H4 (cell line): ENCODE data around the gene CRMP1. TPM values are rescaled to one million over a fixed set of nuclear protein-coding genes. Genes with fewer than 3 reads are reported as not detected.

Source experiments
- DNase-seq: peaks from one replicate; pipeline ENCODE4 v3.0.0-alpha.2; 2015; ENCODE audit warnings: low spot score
- total RNA-seq: library from RNA; depleted of rRNA; stranded (reverse); fragments of >200 nt; shearing (Covaris generic); gene quantifications from 2 replicates; pipeline ENCODE4 v1.2.3, GENCODE V29; 2014; rRNA removed

CRMP1 gene
- total RNA-seq = 33.0 and 37.7 TPM in 2 replicates

DNA sequence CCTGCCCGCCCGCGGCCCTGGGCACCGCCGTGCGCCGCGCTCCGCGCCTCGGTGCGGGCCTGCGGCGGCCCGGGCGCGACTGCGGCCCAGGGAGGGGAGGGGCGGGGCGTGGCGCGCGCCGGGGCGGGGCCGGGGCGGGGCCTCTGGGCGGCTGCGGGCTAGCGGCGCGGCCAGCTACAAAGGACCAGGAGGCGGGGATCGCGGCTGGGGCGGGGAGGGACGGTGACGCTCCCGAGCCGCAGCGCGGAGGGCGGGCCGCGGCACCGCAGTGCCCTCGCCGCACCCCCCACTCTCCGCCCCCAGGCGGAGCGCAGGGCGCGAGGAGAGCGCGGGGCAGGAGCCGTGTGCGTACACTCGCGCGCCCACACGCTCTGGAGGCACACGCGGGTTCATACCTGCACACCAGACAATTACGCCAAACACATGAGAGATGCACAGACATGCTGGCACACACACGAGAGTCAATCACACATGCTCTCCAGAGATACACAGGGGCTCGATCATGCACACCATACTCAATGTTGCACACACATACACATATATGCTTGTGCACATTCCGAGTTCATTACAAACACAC lies at the start of gene CRMP1:
TSS of gene CRMP1 (minus strand) at position 83 of the 577 bp plus-strand sequence. CDS start 117 bp downstream, outside the sequence.
- DNase-seq = no peak

DNA sequence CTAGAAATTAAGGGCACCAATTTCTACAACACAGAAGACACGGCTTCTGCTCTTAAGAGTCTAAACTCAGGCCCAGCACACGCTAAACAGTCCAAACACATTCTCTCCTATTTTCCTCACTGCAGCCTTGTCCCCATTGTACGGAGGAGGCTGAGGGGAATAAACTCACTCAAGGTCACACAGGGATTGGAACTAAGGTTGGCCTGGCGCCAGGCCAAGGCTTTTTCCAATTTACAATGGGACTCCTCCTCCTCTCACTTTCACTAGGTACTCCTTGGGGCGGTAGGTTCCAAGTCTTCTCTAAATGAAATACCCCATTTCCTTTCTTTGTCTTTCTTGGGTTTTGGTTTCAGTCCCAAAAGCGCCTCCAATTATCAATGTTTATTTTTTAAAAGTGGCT lies 48.7 kb upstream of the CRMP1 start:
- DNase-seq = no peak

DNA sequence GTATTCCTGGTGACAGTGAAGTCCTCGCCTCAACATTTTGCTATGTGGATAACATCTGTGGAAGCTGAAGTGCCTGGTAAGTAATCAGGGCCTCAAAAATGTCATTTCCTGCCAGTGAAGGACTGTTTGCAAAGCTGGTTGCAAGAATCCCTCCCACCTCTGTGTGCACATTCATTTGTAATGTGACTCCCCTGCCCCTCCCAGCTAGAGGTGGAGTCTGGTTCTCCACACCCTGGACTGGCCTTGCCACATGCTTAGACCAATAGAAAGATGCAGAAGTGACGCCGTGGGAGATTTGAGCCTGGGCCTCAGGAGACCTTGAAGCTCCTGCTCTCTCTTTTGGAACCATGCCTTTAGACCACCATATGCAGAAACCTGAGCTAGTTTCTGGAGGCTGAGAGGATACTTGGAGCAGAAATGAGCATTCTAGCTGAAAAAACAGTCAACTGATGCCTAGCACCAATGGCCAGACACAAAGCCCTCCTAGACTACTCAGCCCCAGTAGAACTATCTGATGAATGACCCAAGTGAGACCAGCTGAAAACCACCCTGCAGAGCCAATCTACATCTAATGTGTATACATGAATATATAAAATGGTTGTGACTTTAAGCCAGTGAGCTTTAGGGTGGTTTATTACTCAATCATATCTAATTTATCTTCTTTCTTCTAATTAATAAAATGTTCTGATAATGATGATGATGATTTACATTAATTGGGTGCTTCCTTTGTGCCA lies 47.8 kb upstream of the CRMP1 start:
- DNase-seq = peak; percentile 77

DNA sequence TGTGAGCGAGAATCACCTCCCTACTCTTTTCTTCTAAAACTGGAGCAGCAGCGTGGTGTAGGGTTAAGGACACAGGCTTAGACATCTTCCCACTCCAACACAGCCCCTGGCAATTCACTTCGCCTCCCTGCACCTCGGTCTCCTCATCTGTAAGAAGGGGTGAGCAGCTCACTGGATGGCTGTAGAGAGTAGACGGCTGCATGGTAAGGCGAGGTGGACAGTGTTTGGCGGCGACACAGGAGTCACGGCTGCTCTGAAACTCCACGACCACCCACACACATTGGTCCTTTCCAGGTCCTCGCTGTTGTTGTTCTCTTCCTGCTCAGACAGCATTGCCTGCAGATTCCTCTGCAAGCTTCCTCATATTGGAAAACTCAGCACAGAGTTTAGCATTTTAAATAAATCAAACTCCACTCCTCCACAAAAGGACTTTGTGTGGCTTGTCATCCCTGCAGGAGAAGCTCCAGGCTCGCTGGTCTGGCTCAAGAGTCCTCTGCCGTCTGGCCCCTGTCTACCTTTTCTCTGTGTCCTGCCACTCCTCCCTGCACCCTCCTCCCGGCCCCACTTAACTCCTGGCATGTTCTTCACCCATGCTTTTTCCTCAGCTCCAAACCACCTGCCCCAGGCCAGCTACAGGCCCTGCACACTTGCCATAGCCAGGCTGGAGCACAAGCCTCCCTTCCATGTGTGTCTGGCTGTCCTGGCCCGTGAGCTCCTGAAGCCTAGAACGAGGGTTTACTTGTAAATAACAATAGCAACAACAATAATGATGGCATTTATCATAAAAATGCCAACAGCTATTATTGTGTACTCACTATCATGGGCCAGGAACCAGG lies 41.3 kb upstream of the CRMP1 start:
- DNase-seq = no peak

DNA sequence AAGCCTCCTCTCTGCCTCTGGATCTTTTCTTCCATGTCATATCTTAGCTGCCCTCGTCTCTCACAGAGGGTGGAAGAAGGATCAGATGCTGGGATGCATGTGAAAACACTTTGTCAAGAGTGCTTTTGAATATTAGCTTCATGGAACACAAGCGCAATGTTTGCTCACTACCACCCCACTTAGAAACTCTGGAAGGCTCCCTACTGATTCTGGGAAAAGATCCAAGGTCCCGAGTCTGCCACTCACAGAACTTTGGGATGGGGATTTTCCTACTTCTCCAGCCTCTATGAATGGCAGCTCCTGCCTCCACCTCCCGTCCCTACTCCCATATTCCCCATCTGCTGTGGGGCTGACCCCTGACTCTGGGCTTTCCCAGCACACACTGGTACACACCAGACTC lies 40.2 kb upstream of the CRMP1 start:
- DNase-seq = no peak

DNA sequence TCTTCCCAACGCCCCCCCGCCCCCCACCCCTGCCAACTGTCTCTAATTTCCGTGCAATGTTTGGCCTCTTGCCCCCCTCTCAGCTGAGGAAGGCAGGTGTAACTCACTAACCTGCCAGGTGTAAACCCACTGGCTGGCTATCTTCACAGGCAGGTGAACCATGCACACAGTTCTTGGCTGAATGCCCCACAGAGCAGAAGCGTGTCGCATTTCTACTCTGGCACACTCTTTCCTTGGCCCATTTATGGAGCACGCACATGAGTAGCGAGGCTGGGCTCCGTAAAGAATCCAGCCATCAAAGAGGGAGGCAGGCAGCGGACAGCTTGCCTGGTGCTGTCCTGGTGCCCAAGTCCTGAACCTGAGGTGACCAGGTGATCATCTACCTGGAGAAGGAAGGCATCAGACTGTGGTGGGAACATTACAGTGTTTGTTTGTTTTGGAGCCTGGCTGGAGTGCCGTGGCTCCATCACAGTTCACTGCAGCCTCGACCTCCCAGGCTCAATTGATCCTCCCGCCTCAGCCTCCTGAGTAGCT lies 39.2 kb upstream of the CRMP1 start:
- no peak for DNase-seq

DNA sequence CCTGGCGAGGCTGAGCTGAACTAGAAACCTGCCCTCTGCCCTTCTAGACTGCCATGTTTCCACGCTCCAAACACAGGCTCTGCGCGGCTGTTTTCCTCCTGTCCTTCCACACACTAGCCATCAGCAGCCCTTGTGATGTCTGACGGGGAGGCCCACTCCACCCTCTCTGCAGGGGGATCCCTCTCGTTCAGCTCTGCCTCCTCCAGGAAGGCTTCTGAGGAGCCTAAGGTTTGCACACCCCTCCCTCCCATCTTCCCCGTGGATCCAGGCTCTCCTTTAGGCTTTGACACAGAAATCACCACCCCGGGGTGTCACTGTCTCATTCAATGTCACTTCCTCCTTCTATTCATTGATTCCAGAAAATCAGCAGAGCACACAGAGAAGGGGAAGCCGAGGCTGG lies 38.6 kb upstream of the CRMP1 start:
- no peak for DNase-seq

DNA sequence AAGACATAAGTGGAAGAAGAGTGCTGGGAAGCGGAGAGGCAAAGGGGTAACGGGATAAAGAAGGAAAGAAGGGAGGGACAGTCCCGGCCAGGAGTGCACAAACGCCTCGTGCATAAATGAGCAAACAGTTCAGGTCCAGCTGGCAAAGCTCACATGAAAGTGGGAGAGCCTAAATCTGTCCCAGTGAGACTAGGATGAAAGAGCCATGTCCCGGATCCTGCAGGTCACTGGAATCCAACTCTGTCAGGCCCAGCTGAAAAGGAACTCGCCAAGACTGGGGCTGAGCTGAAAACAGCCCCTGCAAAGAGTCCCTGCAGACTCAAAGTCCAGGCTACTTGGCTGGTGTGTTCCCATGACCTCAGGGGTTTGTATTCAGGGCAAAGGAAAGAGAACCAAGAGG lies 38.0 kb upstream of the CRMP1 start:
- no peak for DNase-seq

DNA sequence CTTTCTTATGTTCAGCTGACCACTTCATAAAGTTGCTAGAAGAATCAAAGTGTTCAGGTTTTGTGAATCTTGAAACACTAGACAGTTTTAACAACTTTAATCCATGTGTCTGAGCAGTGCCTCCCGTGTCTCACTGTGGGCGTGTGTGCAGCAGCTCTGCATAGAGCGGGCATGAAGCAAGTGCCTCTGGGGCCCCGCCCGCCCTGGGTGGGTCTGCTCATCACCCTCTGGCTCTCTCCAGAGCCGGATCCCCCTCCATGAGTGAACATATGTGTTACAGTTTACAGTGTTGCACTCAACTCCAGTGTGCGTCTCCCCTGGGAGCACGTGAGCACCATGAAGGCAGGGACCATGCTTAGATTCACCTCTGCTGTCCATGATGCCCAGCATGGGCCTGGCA lies 37.6 kb upstream of the CRMP1 start:
- DNase-seq = no peak

DNA sequence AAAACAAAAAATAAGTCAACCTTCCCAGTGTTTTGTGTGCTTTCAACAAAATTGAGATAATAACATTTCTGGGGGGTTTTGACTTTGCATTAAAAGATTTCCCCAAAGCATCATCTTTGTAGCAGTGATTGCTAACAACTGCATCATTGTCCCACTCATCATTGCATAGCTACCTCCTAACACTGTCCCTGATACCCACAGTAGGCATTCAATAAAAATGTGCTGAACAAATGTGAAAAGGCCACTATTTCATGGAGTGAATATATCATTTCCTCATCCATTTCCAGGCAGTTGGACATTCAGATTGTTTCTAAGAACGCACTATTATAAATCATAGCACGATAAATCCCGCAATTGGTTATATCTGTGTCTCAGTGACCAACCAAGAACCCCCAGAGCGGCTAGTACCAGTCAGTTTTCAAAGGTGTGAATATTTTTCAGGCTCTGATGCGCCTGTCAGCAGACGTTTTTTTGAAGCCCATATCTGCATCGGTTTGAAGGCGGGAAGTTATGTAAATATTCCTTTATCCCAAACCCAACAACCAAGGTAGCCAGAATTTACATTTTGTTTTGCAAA lies 36.0 kb upstream of the CRMP1 start:
- DNase-seq = no peak

DNA sequence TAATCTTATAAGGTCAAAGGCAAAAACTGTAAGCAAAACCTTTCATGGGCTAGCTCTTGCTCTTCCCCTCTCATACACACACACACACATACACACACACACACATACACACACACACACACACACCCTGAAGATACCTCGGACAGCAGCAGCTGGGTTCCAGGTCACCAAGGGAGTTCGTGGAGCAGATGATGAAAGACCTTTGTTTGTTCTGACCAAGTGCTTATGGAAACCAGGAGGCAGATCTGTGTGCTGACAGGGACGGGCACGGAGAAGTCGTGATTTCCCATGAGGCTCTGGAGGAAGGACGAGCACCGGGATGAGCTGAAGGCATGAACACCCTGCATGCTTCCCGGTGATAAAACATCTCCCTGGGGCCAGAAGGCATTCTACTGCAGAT lies 35.4 kb upstream of the CRMP1 start:
- DNase-seq = peak; percentile 29

DNA sequence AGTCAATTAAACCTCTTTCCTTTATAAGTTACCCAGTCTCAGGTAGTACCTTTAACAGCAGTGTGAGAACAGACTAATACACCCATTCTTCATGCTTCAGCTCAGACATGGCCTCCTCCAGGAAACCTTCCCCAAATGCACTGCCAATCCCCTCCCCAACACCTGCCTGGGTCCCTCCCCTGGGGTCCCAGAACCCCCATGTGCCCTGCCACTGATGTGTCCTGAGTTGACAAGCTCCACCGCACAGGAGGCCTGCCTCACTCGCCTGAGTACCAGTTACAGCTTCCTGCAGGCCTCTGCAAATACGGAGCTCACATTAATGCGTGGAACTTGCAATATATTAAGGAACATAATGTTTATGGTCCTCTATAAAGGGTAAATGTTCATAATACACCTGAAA lies 34.9 kb upstream of the CRMP1 start:
- DNase-seq = no peak

DNA sequence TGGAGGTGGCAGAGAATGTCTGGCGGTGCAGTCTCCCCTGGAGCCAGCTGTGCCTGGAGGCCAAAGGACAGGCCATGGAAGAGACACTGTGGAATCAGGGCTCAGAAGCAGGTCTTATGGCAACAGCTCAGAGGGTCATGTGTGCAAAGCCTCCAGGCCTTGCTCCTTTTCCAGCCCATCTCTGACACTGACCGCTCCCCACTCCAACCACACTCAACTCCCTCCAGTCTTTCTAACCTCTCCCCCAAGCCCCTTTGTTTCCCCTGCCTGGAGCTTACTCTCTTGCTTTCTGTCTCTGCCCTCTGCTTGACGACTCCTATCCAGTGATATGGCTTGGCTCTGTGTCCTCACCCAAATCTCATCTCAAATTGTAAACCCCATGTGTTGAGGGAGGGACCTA lies 34.2 kb upstream of the CRMP1 start:
- no peak for DNase-seq

DNA sequence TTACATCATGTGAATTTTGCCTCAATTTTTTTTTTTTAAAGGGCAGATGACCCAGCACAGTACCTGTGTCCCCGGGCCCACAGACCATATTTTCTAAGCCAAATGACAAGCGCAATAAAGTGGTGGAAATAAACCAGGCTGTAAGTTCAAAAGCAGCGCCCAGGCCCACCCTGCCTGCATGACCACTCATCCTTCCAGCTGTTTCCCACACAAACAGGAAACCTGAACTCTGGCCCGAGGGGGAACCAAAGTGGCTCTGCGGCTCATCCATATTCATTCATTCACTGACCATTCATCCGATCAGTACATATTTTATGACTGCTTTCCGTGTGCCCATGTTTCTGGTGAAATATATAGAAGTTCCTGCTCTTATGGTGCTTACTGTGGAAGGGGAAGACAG lies 33.7 kb upstream of the CRMP1 start:
- no peak for DNase-seq

DNA sequence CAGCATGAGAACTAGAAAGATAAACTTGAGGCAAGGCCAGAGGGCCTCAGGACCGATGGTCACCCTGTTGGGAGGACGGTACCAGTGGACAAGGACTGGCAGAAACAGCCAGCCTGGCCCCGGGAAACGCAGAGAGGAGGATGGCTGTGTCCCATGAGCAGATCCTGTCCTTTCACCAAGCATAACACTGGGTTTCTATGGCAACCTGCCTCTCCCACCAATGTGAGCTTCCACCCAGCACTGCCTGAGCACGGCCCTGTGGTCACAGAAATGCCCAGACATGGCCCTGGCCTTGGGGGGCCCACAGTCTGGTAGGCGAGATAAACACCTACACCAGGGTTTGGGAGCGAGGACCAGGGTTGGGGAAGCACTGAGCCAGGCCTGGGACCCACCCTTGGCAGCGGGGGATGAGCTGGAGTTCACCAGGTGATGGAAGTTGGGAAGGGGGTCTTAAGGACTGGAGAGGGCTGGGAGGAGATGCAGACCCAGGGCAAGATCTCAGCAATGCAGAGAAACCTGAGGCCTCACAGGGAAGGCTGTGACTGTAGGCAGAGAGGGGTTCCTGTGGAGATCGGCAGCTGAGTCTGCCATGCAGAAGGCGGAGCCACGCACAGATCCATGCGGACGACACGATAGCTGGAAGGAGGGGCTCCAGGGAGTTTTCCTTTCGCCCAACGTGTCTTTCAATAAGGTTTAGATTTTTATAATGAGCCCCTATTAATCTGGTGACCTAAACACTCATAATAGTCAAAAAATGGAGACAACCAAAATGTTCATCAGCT lies 32.7 kb upstream of the CRMP1 start:
- DNase-seq = no peak

DNA sequence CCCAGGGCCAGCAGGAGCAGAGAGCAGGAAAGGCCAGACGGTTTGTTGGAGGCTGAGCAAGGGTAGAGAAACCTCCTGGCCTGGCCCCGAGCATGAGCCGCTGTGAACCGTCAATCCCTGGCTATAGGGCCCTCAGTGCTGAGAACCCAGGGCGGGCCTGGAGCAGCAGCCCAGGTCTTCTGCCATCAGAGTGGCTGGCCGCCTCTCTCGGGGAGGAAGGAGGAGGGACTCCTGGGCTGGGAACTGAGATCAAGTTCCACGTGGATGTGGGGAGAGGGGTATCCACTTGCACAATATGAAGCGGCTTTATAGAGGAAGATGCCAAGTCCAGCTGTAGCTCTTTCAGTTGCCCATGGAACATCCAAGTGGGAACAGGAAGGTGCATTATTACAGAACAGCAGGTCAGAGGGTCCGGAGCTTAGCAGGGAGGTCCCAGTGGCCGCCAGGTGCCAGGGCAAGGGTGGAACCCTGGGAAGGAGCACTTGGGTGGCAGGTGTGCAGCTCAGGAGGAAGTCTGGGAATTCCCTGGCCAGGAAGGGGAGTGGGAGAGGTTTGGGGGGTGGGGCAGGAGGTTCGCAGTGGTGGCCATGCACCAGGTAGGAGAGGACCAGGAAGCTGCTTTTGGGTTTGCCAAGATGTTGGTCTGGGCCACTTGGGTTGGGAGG lies 31.7 kb upstream of the CRMP1 start:
- no peak for DNase-seq

DNA sequence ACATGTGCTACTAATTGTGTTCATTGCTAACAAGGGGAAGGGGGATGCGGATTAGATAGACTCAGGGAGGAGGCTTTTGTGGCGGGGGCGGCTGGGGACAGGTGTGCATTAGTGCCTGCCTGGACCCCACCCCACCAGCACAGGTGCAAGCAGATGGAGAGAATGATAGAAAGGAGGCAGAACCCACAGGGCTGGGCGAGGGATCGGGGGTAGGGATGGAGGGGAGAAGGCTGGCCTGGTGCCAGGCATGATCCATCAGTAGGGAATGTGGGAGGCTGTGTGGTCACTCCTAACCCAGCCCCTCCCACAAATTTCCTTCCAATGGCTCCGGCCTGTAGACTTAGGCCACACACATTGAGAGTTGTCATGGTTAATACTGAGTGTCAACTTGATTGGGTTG lies 30.5 kb upstream of the CRMP1 start:
- DNase-seq = no peak

DNA sequence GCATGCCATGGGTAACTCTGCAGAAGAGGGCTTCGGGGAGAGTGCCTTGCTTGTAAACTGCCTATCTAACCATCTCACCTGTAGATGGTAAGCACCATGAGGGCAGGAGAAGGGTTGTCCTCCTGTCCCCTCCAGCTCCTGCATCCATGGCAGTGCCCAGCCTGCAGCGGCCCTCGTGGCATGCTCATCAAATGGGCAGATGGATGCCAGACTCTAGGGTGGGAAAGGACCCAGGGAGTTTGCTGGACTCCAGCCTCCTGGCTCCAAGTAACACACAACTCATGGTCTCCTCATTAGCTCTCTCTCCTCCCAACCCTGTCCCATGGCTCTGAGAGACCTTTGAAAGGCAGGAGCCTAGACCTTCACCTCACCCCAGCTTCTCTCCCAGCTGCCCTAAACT lies 29.7 kb upstream of the CRMP1 start:
- no peak for DNase-seq

DNA sequence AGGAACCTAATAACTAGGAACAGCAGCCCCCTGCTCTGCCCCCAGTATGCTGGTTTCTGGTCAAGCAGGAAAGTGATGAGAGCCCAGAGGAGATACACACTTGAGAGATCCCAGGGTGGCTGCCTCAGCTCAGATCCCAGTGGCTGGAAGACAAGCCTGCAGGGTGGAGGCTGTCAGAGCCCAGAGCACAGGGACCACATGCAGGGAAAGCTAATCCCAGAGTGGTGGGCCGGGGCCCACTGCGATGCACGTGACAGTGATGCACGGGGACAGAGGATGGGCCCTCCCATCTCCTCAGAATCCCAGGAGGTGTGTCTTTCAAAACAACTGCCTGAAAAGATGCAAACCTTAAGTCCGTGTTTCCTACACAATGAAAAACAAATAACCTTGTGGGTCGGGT lies 29.1 kb upstream of the CRMP1 start:
- no peak for DNase-seq

DNA sequence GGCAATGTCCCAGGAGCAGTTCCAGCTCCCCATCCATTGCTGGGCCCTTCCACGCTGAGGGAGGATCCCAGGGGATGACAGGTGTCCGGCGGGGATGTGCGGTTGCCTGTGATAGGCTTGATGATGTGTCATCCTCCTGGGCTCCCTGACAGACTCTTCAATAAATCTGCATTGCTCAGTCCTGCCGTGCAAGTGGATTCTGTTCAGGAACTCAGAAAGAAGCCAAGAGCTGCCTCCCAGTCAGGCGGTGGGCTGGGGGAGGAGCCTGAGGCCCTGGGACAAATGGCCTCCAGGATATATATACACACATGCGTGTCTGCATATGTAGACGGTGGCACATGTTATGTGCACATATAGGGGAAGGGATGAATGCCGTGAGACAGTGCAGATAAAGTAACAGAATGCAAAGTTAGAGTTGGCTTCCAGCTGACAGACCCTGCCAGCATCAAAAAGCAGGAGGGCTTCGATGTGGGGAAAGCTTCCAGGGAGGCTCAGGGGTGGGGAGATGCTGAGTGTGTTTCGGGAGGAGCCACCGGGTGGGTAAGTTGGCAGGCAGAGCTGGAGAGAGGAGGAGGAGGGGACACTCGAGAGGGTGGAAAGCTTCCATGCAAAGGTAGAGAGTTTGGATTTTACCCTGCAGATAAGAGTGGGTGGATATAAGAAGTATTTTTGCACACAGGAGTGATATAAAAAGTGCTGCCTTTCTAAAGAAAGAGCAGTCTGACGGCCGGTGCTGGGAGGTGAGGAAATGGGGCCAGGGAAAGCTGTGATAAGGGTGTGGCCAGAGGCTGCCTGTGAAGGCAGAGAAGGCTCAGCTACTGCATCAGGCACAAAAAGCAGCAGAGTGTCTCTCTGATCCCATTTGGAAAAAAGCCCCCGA lies 28.5 kb upstream of the CRMP1 start:
- no peak for DNase-seq
